A549 treated with DMSO at 1 μM for 4 hours (cell line): ENCODE data around the gene ABITRAM. TPM values are rescaled to one million over a fixed set of nuclear protein-coding genes. Genes with fewer than 3 reads are reported as not detected.

ENCODE experiments used
- total RNA-seq: library from RNA; stranded (reverse); fragments of 200-300 nt; extraction: Qiagen RNA extraction; gene quantifications from 5 replicates; pipeline ENCODE4 v1.2.3, GENCODE V29; 2022; ENCODE audit warnings: low read depth

The ABITRAM gene
- total RNA-seq: 20.7 to 22.7 TPM (median 22.0 TPM) in 5 replicates

DNA sequence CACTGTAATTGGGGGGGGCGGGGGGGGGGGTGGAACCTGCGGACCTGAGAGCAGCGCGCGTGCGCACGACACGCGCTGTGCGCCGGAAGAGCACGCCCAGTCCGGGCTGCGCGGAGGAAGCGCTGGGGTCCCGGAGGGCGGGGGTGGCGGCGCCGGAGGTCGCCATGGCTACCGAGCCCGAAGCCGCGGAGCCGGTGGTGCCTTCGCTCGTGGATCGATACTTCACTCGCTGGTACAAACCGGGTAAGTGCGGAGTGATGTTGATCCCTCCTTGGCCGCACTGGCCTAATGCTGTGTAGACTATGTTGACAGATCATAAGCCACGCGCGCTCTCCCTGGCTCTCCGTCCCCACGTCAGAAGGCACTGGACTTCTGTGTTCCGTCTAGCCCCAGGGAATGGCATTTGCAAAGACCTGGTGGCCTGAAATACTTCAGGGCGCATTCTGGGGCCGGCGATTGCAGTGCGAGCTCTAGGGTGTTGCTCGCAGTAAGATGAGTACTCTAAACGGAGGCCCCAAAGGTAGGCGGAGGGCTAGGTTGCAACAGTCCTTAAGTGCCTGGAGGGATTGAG is at the start of gene ABITRAM:
Gene ABITRAM (plus strand): TSS at position 78 of the 571 bp plus-strand sequence. CDS start 87 bp downstream, at position 165.

DNA sequence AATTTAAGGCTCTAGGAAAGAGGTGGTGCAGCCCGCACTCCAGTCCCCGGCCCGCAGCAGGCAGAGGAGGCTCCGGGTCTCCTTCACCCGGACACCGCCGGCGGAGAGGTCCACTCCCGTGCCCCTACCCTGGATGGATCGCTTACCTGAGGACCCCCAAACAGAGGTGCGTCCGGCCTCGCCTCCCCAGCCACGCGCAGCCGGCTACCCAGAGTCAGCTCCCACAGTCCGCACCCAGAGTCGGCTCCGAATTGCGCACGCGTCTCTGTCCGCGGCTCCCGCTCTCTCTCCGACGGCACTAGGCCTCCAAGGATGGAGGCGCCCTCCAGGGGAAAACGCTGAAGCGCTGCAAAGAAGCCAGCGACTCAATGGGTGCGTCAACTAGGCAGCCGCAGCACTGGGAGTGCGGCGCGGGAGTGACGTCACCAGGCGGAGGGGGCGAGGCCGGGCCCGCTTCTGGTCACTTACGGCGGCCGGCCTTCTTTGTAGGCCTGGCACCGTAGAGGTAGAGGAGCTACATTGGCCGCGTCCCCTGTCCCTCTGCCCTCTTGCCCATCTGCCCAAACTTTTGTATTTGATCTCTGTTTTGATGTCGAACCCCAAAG is 380 bp upstream of the ABITRAM start, which contains the start of gene ELP1:
Gene ELP1 (minus strand): TSS at position 407 of the 605 bp plus-strand sequence. CDS start 2,978 bp downstream, outside the sequence.

Other genes with a start within 250 kb of the ABITRAM start
- 0.03 TPM in 1 of 5 replicates, not detected in the others for gene ACTL7B, start 78.4 kb upstream of the ABITRAM start, total RNA-seq
- not detected in 5 replicates for gene ACTL7A, start 72.1 kb upstream of the ABITRAM start, total RNA-seq
- gene ELP1, start 276 bp upstream of the ABITRAM start, total RNA-seq: 16.6 to 23.3 TPM (median 21.5 TPM) in 5 replicates
- 54.0 to 63.2 TPM (median 56.0 TPM) in 5 replicates for gene CTNNAL1, start 79.1 kb downstream of the ABITRAM start, total RNA-seq
- gene TMEM245, start 185.5 kb downstream of the ABITRAM start, total RNA-seq: 39.6 to 60.6 TPM (median 52.9 TPM) in 5 replicates
- gene FRRS1L, start 232.8 kb downstream of the ABITRAM start, total RNA-seq: 0.15 to 0.76 TPM (median 0.20 TPM) in 5 replicates